Sigmoid colon (tissue), 4 donors: Measurements from ENCODE around the gene DLEU7.

Source experiments
- CTCF ChIP-seq, 4 experiments: fragments of 450-650 bp in 3 of 4; fragments of 200-600 bp in 1 of 4; IDR thresholded peaks; one replicate each; pipeline ENCODE4 v1.5.1; 2016 to 2019; ENCODE audit warnings: antibody characterized with exemption in 4 of 4, mild to moderate bottlenecking in 3 of 4, moderate library complexity in 2 of 4
- EP300 ChIP-seq, 4 donors: sonication (generic); formaldehyde crosslinking; IDR thresholded peaks; one replicate each; pipeline ENCODE4 v1.6.1; 2017; ENCODE audit warnings: antibody characterized with exemption in 4 of 4
- POLR2A ChIP-seq, 2 donors: fragments of 450-650 bp; IDR thresholded peaks; one replicate each; pipeline ENCODE4 v1.6.1; 2016; ENCODE audit warnings: antibody characterized with exemption in 2 of 2, mild to moderate bottlenecking in 2 of 2, moderate library complexity in 2 of 2
- POLR2AphosphoS5 ChIP-seq, 4 donors: sonication (generic); formaldehyde crosslinking; IDR thresholded peaks; one replicate each; pipeline ENCODE4 v1.6.1; 2017; ENCODE audit warnings: antibody characterized with exemption in 4 of 4

GRCh38 chr13:50842990-50843256, 569 bp downstream of the DLEU7 start:
- no peak for TF ChIP-seq POLR2A (IDR thresholded peaks at IDR 0.05)
- TF ChIP-seq POLR2AphosphoS5 (IDR thresholded peaks at IDR 0.05): no peak
- no peak for TF ChIP-seq CTCF (IDR thresholded peaks at IDR 0.05)
- no peak for TF ChIP-seq EP300 (IDR thresholded peaks at IDR 0.05)
